ENCODE measurements around the gene SCRN2.

Gene SCRN2

GRCh38 chr17:47840742-47841487, at the start of gene SCRN2:
Gene SCRN2 (minus strand): TSS chr17:47841273. CDS start chr17:47840843, 430 bp downstream.
- peak; percentile 78 to 87 for DNase-seq

GRCh38 chr17:47889734-47890529, 48.9 kb upstream of the SCRN2 start:
- DNase-seq: peak; percentile 84 to 94

- no peak for DNase-seq
Observed at GRCh38 chr17:47888293-47888692, 47.2 kb upstream of the SCRN2 start.

- DNase-seq: no peak
Observed at GRCh38 chr17:47884905-47885730, 44.0 kb upstream of the SCRN2 start.

GRCh38 chr17:47884427-47884740, 43.3 kb upstream of the SCRN2 start:
- DNase-seq: no peak

- DNase-seq: no peak
Observed at GRCh38 chr17:47883589-47884426, 42.7 kb upstream of the SCRN2 start.

- DNase-seq: no peak
Observed at GRCh38 chr17:47882695-47883588, 41.9 kb upstream of the SCRN2 start.

- no peak for DNase-seq
Observed at GRCh38 chr17:47882247-47882646, 41.2 kb upstream of the SCRN2 start.

GRCh38 chr17:47879776-47880454, 38.8 kb upstream of the SCRN2 start:
- DNase-seq: no peak

GRCh38 chr17:47879028-47879585, 38.0 kb upstream of the SCRN2 start:
- DNase-seq: no peak

- no peak for DNase-seq
Observed at GRCh38 chr17:47878203-47879027, 37.3 kb upstream of the SCRN2 start.

- DNase-seq: no peak
Observed at GRCh38 chr17:47877368-47878034, 36.4 kb upstream of the SCRN2 start.

- DNase-seq: no peak
Observed at GRCh38 chr17:47875011-47875985, 34.2 kb upstream of the SCRN2 start.

GRCh38 chr17:47873200-47874090, 32.4 kb upstream of the SCRN2 start:
- DNase-seq: no peak

- no peak for DNase-seq
Observed at GRCh38 chr17:47872651-47873161, 31.6 kb upstream of the SCRN2 start.

- no peak for DNase-seq
Observed at GRCh38 chr17:47872019-47872650, 31.1 kb upstream of the SCRN2 start.

All from stimulated activated CD4-positive, alpha-beta T cell treated with anti-CD3 and anti-CD28 coated beads, Interleukin-4, amount 100 ng/mL, for 4 hours (primary cell).